Parathyroid adenoma (tissue), 2 donors: ENCODE results near the gene CAPS.
"Not testable (repeated sequence)": the region's sequence is repeated elsewhere in the genome, so short reads cannot be mapped to it uniquely, and the experiment has no call there.

Source experiments
- H2AFZ ChIP-seq: fragments of 300-600 bp; sonication (generic); one replicate; pipeline ENCODE4 v1.7.0; 2017; ENCODE audit warnings: antibody characterized with exemption, mild to moderate bottlenecking
- H3K27ac ChIP-seq: fragments of 300-600 bp; sonication (generic); one replicate; pipeline ENCODE4 v1.7.0; 2017
- H3K27me3 ChIP-seq: fragments of 300-600 bp; sonication (generic); one replicate; pipeline ENCODE4 v1.7.0; 2017; ENCODE audit warnings: low read length; ENCODE audit not compliant: control insufficient read depth, insufficient read depth
- H3K36me3 ChIP-seq: fragments of 300-600 bp; sonication (generic); one replicate; pipeline ENCODE4 v1.7.0; 2017; ENCODE audit warnings: low read length; ENCODE audit not compliant: control insufficient read depth, insufficient read depth
- H3K4me1 ChIP-seq: fragments of 300-600 bp; sonication (generic); one replicate; pipeline ENCODE4 v1.7.0; 2017; ENCODE audit warnings: control low read depth
- H3K4me2 ChIP-seq: fragments of 300-600 bp; sonication (generic); one replicate; pipeline ENCODE4 v1.7.0; 2017; ENCODE audit warnings: low read length
- H3K4me3 ChIP-seq: fragments of 300-600 bp; sonication (generic); one replicate; pipeline ENCODE4 v1.7.0; 2017; ENCODE audit warnings: low read depth, low read length
- H3K79me2 ChIP-seq: fragments of 300-600 bp; sonication (generic); one replicate; pipeline ENCODE4 v1.7.0; 2017; ENCODE audit warnings: control low read depth
- H3K9ac ChIP-seq: fragments of 300-600 bp; sonication (generic); one replicate; pipeline ENCODE4 v1.7.0; 2017; ENCODE audit warnings: mild to moderate bottlenecking
- H3K9me3 ChIP-seq: fragments of 300-600 bp; sonication (generic); one replicate; pipeline ENCODE4 v1.7.0; 2017; ENCODE audit warnings: low read length; ENCODE audit not compliant: control insufficient read depth
- TF ChIP-seq, protein P1 (sequence below): fragments of 300-600 bp; sonication (generic); IDR thresholded peaks from one replicate; pipeline ENCODE4 v1.7.0; 2017; ENCODE audit warnings: antibody characterized with exemption, mild to moderate bottlenecking
- donor health status: primary hyperparathyroidism.

The CAPS gene

DNA sequence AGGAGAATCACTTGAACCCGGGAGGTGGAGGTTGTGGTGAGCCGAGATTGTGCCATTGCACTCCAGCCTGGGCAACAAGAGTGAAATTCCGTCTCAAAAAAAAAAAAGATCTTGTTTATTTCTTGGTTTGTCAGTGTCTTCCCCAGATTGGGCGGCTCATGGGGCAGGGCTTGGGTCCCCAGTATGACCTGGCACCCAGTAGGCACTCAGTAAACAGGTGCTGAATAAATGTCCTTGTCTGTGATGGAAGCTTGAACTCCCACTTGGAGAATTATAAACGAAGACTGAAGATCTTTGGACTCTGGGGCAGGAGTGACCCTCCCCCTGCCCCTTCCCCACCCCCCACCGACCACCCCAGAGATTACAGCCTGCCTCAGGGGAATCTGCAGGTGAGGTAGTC is 33.9 kb upstream of the CAPS start:
- TF ChIP-seq, protein P1, sequence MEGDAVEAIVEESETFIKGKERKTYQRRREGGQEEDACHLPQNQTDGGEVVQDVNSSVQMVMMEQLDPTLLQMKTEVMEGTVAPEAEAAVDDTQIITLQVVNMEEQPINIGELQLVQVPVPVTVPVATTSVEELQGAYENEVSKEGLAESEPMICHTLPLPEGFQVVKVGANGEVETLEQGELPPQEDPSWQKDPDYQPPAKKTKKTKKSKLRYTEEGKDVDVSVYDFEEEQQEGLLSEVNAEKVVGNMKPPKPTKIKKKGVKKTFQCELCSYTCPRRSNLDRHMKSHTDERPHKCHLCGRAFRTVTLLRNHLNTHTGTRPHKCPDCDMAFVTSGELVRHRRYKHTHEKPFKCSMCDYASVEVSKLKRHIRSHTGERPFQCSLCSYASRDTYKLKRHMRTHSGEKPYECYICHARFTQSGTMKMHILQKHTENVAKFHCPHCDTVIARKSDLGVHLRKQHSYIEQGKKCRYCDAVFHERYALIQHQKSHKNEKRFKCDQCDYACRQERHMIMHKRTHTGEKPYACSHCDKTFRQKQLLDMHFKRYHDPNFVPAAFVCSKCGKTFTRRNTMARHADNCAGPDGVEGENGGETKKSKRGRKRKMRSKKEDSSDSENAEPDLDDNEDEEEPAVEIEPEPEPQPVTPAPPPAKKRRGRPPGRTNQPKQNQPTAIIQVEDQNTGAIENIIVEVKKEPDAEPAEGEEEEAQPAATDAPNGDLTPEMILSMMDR = no peak
- no peak overlapping the region for H3K27ac ChIP-seq
- no peaks in the 10 kb centered on the region for H3K27me3 ChIP-seq
- no peak overlapping the region for H3K9ac ChIP-seq
- no peaks in the 10 kb centered on the region for H3K9me3 ChIP-seq
- no peak overlapping the region for H3K4me3 ChIP-seq
- no peak overlapping the region for H2AFZ ChIP-seq
- H3K4me2 ChIP-seq = peak overlapping the region; percentile 13
- no peaks in the 10 kb centered on the region for H3K4me1 ChIP-seq
- no peaks in the 10 kb centered on the region for H3K36me3 ChIP-seq
- no peaks in the 10 kb centered on the region for H3K79me2 ChIP-seq

DNA sequence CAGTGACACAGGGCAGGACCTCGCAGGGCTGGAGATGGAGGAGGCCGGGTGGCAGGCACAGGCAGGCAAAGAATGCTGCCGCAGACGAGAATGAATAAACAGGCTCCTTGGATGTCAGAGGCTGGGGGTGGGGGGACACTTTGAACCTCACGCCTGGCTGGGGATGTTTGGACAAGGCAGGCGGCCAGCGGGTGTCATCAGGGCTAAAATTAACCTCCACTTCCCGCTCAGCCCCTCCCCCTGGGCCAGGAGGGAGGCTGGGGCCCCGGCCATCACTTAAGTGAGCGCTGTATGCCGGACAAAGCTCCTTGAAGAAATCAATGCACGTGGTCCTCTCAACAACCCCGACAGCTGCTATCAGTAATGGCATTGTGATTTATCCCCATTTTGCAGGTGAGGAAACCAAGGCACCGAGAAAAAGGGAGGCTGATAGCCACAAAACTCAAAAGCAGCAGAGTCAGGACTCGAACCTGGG is 33.4 kb upstream of the CAPS start:
- Histone ChIP-seq H3K4me1 (no peaks in the 10 kb centered on the region), H3K9ac (no peak overlapping the region), H3K4me2 (peak overlapping the region; percentile 13), H3K4me3 (no peak overlapping the region), H2AFZ (peak overlapping the region; percentile 17), H3K27ac (no peak overlapping the region), H3K9me3 (no peaks in the 10 kb centered on the region), H3K36me3 (no peaks in the 10 kb centered on the region), H3K27me3 (no peaks in the 10 kb centered on the region), H3K79me2 (no peaks in the 10 kb centered on the region)
- TF ChIP-seq, protein P1 = no peak

DNA sequence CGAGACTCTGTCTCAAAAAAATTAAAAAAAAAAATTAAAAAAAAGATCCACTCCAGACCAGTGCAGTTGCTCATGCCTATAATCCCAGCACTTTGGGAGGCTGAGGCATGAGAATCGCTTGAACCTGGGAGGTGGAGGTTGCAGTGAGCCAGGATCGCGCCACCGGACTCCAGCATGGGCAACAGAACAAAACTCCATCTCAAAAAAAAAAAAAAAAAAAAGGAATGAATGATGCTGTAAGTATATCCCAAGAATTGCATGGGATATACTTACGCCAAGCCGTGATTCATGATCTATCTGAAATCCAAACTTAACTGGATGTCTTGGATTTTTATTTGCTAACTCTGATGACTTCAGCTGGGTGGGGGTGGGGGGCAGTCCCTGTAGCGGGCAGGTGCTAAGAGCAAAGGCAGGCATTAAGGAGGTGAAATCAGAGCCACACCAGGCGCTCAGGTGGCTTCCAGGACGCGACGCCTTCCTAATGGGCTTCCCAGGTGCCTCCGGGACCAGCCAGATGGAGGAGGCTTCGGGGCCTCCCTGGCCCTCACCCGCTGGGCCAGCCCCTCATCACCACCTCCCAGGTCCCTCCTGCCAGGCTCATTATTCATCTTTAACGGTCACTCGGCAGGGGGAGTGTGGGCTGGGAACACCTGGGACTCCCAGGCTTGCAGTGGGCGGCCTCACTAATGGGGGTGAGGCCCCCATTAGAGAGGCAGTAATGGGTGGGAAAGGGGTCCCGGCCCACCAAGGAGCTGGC is 32.3 kb upstream of the CAPS start:
- Histone ChIP-seq H3K9me3 (no peaks in the 10 kb centered on the region), H3K36me3 (no peaks in the 10 kb centered on the region), H2AFZ (no peak overlapping the region), H3K9ac (no peak overlapping the region), H3K4me1 (no peaks in the 10 kb centered on the region), H3K4me3 (no peak overlapping the region), H3K27ac (no peak overlapping the region), H3K4me2 (no peak overlapping the region), H3K79me2 (no peaks in the 10 kb centered on the region), H3K27me3 (no peaks in the 10 kb centered on the region)
- TF ChIP-seq, protein P1 = no peak

DNA sequence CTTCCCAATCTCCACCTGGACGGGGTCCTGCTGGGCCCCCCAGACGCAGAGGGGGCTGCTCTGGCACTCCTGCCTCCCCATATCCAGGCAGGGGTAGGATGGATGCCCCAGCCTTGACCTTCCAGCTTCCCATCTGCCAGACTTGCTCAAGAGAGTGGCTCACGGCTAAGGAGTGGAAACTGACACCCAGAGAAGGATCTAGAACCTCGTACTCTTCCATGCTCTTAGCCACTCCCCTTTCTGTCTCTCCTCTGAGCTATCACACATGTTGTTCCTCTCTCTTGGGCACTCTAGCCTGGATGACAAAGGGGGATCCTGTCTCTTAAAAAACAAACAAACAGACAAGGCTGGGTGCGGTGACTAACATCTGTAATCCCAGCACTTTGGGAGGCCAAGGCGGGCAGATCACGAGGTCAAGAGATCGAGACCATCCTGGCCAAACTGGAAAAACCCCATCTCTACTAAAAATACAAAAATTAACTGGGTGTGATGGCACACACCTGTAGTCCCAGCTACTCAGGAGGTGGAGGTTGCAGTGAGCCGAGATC is 31.6 kb upstream of the CAPS start:
- Histone ChIP-seq H3K4me2 (no peak overlapping the region), H3K9ac (no peak overlapping the region), H3K4me3 (no peak overlapping the region), H3K9me3 (no peaks in the 10 kb centered on the region), H3K27ac (no peak overlapping the region), H3K79me2 (no peaks in the 10 kb centered on the region), H2AFZ (no peak overlapping the region), H3K27me3 (no peaks in the 10 kb centered on the region), H3K4me1 (no peaks in the 10 kb centered on the region), H3K36me3 (no peaks in the 10 kb centered on the region)
- TF ChIP-seq, protein P1 = no peak

DNA sequence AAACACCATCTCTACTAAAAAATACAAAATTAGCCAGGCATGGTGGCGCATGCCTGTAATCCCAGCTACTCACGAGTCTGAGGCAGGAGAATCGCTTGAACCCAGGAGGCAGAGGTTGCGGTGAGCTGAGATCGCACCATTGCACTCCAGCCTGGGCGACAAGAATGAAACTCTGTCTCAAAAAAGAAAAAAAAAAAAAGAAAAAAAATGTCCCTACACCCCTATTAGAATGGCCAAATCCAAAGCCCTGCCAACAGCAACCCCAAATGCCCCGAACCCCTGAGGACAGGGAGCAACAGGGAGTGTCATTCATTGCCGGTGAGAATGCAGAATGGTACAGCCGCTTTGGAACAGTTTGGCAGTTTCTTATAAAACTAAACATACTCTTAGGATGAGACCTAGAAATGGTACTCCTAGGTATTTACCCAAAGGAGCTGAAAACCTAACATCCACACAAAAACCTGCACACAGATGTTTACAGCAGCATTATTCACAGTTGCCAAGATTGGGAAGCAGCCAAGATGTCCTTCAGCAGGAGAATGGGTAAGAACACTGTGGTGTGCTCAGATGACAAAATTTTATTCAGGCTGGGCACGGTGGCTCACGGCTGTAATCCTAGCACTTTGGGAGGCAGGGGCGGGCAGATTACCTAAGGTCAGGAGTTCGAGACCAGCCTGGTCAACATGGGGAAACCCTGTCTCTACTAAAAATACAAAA is 30.7 kb upstream of the CAPS start:
- H3K27me3 ChIP-seq, H3K27ac ChIP-seq, H3K4me1 ChIP-seq, H2AFZ ChIP-seq, H3K9me3 ChIP-seq, H3K4me2 ChIP-seq, H3K36me3 ChIP-seq, H3K4me3 ChIP-seq, H3K9ac ChIP-seq, H3K79me2 ChIP-seq: not testable (repeated sequence)

DNA sequence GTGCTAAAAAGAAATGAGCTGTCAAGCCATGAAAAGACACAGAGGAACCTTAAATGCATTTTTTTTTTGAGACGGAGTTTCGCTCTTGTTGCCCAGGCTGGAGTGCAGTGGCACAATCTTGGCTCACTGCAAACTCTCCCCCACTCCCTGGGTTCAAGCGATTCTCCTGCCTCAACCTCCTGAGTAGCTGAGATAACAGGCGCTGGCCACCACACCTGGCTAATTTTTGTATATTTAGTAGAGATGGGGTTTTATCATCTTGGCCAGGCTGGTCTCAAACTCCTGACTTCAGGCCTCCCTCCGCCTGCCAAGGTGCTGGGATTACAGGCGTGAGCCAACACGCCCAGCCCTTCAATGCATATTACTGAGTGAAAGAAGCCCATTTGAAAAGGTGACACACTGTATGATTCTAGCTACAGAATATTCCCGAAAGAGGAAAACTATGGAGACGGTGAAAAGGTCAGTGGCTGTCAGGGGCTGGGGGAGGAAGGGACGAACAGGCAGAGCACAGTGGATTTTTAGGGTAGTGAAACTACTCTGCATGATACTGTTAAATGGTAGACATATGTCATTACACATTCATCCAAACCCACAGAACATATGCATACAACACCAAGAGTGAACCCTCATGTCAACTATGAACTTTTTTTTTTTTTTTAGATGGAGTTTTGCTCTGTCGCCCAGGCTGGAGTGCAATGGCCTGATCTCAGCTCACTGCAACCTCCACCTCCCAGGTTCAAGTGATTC is 29.8 kb upstream of the CAPS start:
- H3K9ac ChIP-seq, H3K4me2 ChIP-seq, H3K79me2 ChIP-seq, H3K27ac ChIP-seq, H3K9me3 ChIP-seq, H3K4me1 ChIP-seq, H3K36me3 ChIP-seq, H3K4me3 ChIP-seq, H2AFZ ChIP-seq, H3K27me3 ChIP-seq: not testable (repeated sequence)
